ENCODE measurements around the gene RABGAP1L.

Gene RABGAP1L

DNA sequence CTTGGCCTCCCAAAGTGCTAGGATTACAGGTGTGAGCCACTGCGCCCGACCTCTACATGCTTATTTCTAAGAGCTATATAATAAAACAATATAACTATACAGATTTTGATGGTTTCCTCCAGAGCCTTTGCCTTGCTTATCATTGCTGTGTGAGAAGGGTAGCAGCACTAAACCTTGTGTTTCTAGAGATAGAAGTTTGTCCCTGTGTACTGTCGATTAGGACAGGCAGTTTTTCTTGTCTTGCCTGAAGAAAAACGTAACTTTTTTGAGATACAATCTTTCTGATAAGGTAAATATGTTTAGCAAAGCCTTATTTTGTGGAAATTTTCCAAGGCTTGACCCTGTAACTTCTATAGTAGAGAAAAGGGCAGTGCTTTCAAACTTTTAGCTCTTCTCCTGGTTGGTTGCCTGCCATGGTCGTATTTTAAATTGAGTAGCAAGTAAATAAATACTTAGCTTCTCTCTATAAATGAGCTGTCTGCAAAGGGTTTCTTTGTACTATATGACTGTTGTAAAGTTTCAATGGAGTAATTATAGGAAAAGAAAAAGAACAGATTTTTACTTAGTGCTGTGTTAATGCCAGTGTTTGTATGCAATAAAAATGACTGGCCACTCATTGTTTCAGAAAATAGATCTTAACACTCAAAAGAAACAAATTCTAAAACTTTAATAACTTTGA lies 754.0 kb downstream of the RABGAP1L start:
- Histone ChIP-seq H3K9ac (ENCODE audit: low read depth, low read length) (no peak overlapping the region), H3K36me3 (ENCODE audit: insufficient read depth, low read depth, low read length) (peaks cover 52% of the 10 kb centered on the region), H3K9me3 (ENCODE audit: insufficient read depth, low read depth, low read length) (no peaks in the 10 kb centered on the region), H3K4me1 (ENCODE audit: insufficient read depth, low read length) (no peaks in the 10 kb centered on the region), H3K27ac (ENCODE audit: low read length) (no peak overlapping the region), H3K4me3 (ENCODE audit: low read length) (no peak overlapping the region), H3K27me3 (ENCODE audit: insufficient read depth, low read length) (no peaks in the 10 kb centered on the region)

DNA sequence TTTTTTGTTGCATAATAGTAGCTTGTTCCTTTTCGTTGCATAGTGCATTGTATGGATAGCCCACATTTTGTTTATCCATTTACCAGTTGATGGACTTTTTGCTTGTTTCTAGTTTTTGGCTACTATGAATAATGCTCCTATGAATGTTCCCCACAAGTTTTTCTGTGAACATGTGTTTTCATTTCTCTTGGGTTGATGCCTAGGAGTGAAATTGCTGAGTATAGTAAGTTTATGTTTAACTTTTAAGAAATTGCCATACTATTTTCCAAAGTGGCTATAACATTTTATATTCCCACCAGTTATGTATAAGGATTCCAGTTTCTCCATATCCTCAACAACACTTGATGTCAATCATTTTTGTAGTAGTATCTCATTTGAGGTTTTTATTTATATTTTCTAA lies 755.7 kb downstream of the RABGAP1L start:
- no peak overlapping the region for H3K27ac ChIP-seq (ENCODE audit: low read length)
- H3K36me3 ChIP-seq (ENCODE audit: insufficient read depth, low read depth, low read length): peaks cover 55% of the 10 kb centered on the region
- 0 out of 2 replicates have a peak, but pooled peaks cover 4% of the 10 kb centered on the region for H3K9me3 ChIP-seq (ENCODE audit: insufficient read depth, low read depth, low read length)
- H3K27me3 ChIP-seq (ENCODE audit: insufficient read depth, low read length): no peaks in the 10 kb centered on the region
- H3K9ac ChIP-seq (ENCODE audit: low read depth, low read length): no peak overlapping the region
- H3K4me1 ChIP-seq (ENCODE audit: insufficient read depth, low read length): no peaks in the 10 kb centered on the region
- H3K4me3 ChIP-seq (ENCODE audit: low read length): no peak overlapping the region

DNA sequence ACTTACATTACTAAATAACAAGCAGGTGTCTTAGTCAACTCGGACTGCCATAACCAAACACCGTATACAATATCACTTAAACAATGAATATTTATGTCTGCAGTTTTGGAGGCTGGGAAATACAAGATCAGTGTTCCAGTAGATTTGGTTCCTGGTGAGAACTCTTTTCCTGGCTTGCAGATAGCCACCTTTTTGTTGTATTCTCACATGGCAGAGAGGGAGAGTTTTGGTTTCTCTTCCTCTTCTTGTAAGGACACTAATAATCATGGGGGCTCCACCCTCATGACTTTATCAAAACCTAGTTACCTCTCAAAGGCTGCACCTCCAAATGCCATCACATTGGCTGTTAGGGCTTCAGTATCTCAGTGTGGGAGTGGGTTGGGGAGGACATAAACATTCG lies 757.5 kb downstream of the RABGAP1L start:
- Histone ChIP-seq H3K9ac (ENCODE audit: low read depth, low read length) (no peak overlapping the region), H3K27ac (ENCODE audit: low read length) (no peak overlapping the region)

DNA sequence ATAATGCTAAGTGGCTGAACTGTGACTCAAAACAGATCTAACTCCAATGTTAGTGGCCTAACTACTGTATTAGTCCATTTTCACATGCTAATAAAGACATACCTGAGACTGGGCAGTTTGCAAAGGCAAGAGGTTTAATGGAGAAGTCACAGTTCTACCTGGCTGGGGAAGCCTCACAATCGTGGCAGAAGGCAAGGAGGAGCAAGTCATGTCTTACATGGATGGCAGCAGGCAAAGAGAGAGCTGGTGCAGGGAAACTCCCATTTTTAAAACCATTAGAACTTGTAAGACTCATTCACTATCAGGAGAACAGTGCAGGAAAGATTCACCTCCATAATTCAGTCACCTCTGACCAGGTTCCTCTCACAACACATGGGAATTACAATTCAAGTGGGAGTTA lies 760.8 kb downstream of the RABGAP1L start:
- H3K27ac ChIP-seq (ENCODE audit: low read length): no peak overlapping the region
- H3K9me3 ChIP-seq (ENCODE audit: insufficient read depth, low read depth, low read length): 0 out of 2 replicates have a peak, but pooled peaks cover 5% of the 10 kb centered on the region
- H3K27me3 ChIP-seq (ENCODE audit: insufficient read depth, low read length): no peaks in the 10 kb centered on the region
- no peak overlapping the region for H3K9ac ChIP-seq (ENCODE audit: low read depth, low read length)
- peaks cover 49% of the 10 kb centered on the region for H3K36me3 ChIP-seq (ENCODE audit: insufficient read depth, low read depth, low read length)
- no peaks in the 10 kb centered on the region for H3K4me1 ChIP-seq (ENCODE audit: insufficient read depth, low read length)
- no peak overlapping the region for H3K4me3 ChIP-seq (ENCODE audit: low read length)

More for the DNA sequence above, 757.5 kb downstream of the RABGAP1L start:
- H3K4me1 ChIP-seq (ENCODE audit: insufficient read depth, low read length): no peaks in the 10 kb centered on the region
- H3K4me3 ChIP-seq (ENCODE audit: low read length): no peak overlapping the region
- 0 out of 2 replicates have a peak, but pooled peaks cover 5% of the 10 kb centered on the region for H3K9me3 ChIP-seq (ENCODE audit: insufficient read depth, low read depth, low read length)
- no peaks in the 10 kb centered on the region for H3K27me3 ChIP-seq (ENCODE audit: insufficient read depth, low read length)
- peaks cover 55% of the 10 kb centered on the region for H3K36me3 ChIP-seq (ENCODE audit: insufficient read depth, low read depth, low read length)

DNA sequence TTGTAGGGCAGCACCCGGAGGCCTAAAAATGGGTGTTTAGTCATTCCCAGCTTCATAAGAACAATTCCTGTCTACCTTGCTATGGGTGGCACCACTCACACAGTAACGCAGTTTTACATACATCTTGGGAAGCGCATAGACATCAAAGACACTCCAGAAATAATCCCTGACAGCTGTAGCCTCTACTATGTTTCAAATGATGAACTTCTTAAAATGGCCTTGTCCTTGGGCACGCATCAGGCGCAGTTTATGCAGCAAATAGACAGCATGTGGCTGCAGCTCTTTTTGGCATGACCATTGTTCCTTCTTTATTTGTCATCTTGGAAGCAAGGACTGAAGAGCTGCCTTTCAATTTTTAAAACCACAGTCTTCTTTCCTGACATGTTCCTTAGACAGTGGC lies 762.8 kb downstream of the RABGAP1L start:
- H3K36me3 ChIP-seq (ENCODE audit: insufficient read depth, low read depth, low read length): peaks cover 46% of the 10 kb centered on the region
- no peaks in the 10 kb centered on the region for H3K4me1 ChIP-seq (ENCODE audit: insufficient read depth, low read length)
- H3K9me3 ChIP-seq (ENCODE audit: insufficient read depth, low read depth, low read length): 0 out of 2 replicates have a peak, but pooled peaks cover 5% of the 10 kb centered on the region
- H3K27ac ChIP-seq (ENCODE audit: low read length): no peak overlapping the region
- H3K9ac ChIP-seq (ENCODE audit: low read depth, low read length): no peak overlapping the region
- H3K27me3 ChIP-seq (ENCODE audit: insufficient read depth, low read length): no peaks in the 10 kb centered on the region
- no peak overlapping the region for H3K4me3 ChIP-seq (ENCODE audit: low read length)

DNA sequence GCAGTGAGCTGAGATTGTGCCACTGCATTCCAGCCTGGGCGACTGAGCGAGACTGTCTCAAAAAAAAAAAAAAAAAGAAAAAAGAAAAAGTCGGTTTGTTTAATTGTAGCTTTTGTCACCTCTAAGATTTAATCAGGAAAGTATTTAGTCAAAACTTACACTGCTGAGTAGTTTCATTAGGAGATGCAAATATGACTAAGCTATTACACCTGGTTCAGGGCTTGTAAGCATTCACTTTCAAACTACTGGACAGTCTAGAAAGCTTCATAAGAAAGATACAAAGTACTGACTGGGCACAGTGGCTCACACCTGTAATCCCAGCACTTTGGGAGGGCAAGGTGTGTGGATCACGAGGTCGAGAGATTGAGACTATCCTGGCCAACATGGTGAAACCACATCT lies 764.5 kb downstream of the RABGAP1L start:
- H3K36me3 ChIP-seq (ENCODE audit: insufficient read depth, low read depth, low read length): peaks cover 42% of the 10 kb centered on the region
- H3K4me3 ChIP-seq (ENCODE audit: low read length): no peak overlapping the region
- H3K9ac ChIP-seq (ENCODE audit: low read depth, low read length): no peak overlapping the region
- H3K27me3 ChIP-seq (ENCODE audit: insufficient read depth, low read length): no peaks in the 10 kb centered on the region
- H3K4me1 ChIP-seq (ENCODE audit: insufficient read depth, low read length): no peaks in the 10 kb centered on the region
- 0 out of 2 replicates have a peak, but pooled peaks cover 5% of the 10 kb centered on the region for H3K9me3 ChIP-seq (ENCODE audit: insufficient read depth, low read depth, low read length)
- no peak overlapping the region for H3K27ac ChIP-seq (ENCODE audit: low read length)

DNA sequence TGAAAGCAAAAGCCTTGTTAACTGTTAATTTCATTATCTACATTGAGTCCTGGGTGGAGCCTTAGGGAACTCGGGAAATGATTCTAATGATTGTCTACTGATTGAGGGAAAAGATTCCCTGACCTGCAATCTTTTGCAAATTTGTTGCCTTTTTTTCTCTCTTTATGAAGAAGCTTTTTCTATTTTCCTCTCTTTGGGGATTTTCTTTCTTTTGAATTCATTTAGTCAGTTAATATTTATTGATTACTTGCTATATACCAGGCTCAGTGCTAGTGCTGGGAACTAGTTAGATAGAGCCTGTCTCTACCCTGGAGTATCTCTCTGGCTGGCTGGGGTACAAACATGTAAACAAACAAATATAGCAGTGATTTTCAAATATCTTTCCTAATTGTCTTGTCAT lies 769.2 kb downstream of the RABGAP1L start:
- H3K4me3 ChIP-seq (ENCODE audit: low read length): no peak overlapping the region
- no peaks in the 10 kb centered on the region for H3K9me3 ChIP-seq (ENCODE audit: insufficient read depth, low read depth, low read length)
- no peak overlapping the region for H3K27ac ChIP-seq (ENCODE audit: low read length)
- no peak overlapping the region for H3K9ac ChIP-seq (ENCODE audit: low read depth, low read length)
- H3K27me3 ChIP-seq (ENCODE audit: insufficient read depth, low read length): no peaks in the 10 kb centered on the region
- peaks cover 19% of the 10 kb centered on the region for H3K4me1 ChIP-seq (ENCODE audit: insufficient read depth, low read length)
- H3K36me3 ChIP-seq (ENCODE audit: insufficient read depth, low read depth, low read length): peaks cover 18% of the 10 kb centered on the region; the same call in 1 of the 2 replicates

DNA sequence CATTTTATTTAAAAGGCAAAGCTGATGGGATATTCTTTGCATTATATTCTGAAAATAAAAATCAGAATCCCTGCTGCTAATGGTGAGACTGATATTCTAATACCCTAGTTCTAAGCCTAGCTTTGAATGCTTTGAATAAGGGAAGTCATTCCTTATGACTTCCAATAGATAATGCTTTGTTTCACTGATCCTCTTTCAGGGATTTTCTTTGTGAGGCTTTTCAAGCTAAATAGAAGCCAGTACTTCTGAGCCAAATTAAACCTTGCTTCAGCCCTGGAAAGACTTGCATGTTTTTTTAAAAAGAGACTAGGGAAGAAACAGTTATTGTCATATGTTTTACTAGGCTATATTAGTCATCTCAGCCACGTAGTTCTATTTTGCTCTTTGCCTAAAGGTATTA lies 771.9 kb downstream of the RABGAP1L start:
- H3K4me1 ChIP-seq (ENCODE audit: insufficient read depth, low read length): peaks cover 19% of the 10 kb centered on the region
- H3K36me3 ChIP-seq (ENCODE audit: insufficient read depth, low read depth, low read length): peaks cover 31% of the 10 kb centered on the region
- H3K4me3 ChIP-seq (ENCODE audit: low read length): no peak overlapping the region
- H3K9me3 ChIP-seq (ENCODE audit: insufficient read depth, low read depth, low read length): no peaks in the 10 kb centered on the region
- no peak overlapping the region for H3K27ac ChIP-seq (ENCODE audit: low read length)
- peak overlapping the region; percentile 29; the same call in 1 of the 2 replicates for H3K9ac ChIP-seq (ENCODE audit: low read depth, low read length)
- no peaks in the 10 kb centered on the region for H3K27me3 ChIP-seq (ENCODE audit: insufficient read depth, low read length)

DNA sequence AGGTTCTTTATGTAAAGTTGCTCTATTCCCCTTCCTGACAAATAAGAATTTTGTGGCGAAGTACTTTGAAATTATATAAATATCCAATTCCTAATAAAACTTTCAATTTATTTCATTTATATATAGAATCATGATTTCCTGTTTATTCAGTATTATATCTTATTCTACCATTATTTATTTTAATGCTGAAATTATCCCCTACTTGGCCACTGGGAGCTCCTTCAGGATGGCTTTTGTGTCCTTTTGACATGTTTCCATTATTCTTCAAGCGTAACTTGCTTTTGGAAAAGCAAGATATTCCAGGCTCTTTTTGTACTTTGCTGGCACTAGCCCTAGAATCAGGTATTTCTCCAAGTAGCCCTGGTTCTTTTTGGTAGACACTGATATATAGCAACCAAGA lies 773.3 kb downstream of the RABGAP1L start:
- H3K9me3 ChIP-seq (ENCODE audit: insufficient read depth, low read depth, low read length): no peaks in the 10 kb centered on the region
- H3K4me3 ChIP-seq (ENCODE audit: low read length): no peak overlapping the region
- H3K9ac ChIP-seq (ENCODE audit: low read depth, low read length): no peak overlapping the region
- H3K27ac ChIP-seq (ENCODE audit: low read length): no peak overlapping the region
- peaks cover 19% of the 10 kb centered on the region for H3K4me1 ChIP-seq (ENCODE audit: insufficient read depth, low read length)
- H3K27me3 ChIP-seq (ENCODE audit: insufficient read depth, low read length): no peaks in the 10 kb centered on the region
- peaks cover 25% of the 10 kb centered on the region for H3K36me3 ChIP-seq (ENCODE audit: insufficient read depth, low read depth, low read length)

DNA sequence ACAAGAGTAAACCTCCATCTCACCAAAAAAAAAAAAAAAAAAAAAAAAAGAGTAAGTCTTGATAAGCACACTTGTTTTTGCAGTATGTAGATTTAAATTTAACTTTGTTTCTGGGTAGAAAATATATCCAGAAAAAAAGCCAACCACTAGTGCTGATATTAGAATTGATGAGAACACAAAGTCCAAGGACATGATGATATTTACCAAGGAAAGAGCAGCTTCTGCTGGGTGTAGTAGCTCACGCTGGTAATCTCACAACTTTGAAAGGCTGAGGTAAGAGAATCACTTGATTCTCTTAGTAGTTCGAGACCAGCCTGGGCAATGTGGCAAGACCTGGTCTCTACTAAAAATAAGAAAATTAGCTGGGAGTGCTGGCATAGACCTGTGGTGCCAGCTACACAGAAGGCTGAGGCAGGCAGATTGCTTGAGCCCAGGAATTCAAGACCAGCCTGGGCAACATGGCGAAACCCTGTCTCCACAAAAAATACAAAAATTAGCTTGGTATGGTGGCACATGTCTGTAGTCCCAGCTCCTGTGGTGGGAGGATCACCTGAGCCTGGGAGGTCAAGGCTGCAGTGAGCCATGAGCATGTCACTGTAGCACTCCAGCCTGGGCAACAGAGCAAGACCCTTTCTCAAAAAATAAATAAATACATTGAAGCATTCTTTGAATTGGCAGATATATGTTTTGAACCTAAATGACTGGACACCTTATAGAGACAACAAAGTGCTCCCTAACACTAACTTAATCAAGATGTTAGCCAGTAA lies 776.8 kb downstream of the RABGAP1L start:
- H3K27ac ChIP-seq (ENCODE audit: low read length): no peak overlapping the region
- no peaks in the 10 kb centered on the region for H3K9me3 ChIP-seq (ENCODE audit: insufficient read depth, low read depth, low read length)
- H3K4me1 ChIP-seq (ENCODE audit: insufficient read depth, low read length): peaks cover 12% of the 10 kb centered on the region
- H3K36me3 ChIP-seq (ENCODE audit: insufficient read depth, low read depth, low read length): peaks cover 51% of the 10 kb centered on the region
- no peaks in the 10 kb centered on the region for H3K27me3 ChIP-seq (ENCODE audit: insufficient read depth, low read length)
- H3K4me3 ChIP-seq (ENCODE audit: low read length): no peak overlapping the region
- no peak overlapping the region for H3K9ac ChIP-seq (ENCODE audit: low read depth, low read length)

DNA sequence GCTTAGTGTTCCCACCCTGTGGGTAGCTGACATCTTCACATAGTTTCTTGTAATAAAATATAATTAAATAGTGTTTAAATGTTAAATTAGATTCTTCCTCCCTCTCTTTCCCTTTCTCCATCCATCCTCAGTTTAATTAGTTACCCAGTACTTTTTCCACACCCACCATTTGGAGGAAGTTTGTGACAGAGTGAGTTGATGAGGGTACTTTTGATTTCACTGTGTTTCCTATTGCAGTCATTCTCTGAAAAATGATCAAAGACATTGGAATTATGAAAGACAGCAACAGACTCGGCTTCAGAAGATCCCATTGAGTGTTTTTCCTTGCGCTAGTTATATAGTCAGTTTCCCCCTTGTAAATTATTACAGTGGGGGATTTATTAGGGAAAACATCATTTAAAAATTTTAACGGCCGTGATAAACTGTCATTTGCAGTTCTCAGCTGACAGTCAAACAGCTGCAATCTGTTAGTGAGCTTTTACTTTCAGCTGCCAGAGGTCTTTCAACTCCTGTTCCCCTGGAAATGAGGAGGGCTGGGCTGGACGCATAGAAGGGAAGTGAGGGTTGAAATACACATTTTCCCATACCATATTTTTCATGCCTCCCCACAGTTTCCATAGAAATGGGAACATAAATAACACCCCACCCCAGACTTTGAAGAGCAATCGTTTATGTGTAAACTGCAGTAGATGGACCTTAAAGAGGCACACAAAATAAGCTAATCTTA lies 779.1 kb downstream of the RABGAP1L start:
- Histone ChIP-seq H3K9me3 (ENCODE audit: insufficient read depth, low read depth, low read length) (no peaks in the 10 kb centered on the region), H3K36me3 (ENCODE audit: insufficient read depth, low read depth, low read length) (peaks cover 65% of the 10 kb centered on the region), H3K4me3 (ENCODE audit: low read length) (no peak overlapping the region), H3K27ac (ENCODE audit: low read length) (no peak overlapping the region), H3K27me3 (ENCODE audit: insufficient read depth, low read length) (no peaks in the 10 kb centered on the region), H3K9ac (ENCODE audit: low read depth, low read length) (no peak overlapping the region), H3K4me1 (ENCODE audit: insufficient read depth, low read length) (no peaks in the 10 kb centered on the region; the same call in none of the 2 replicates)

Data from iPS-20b (cell line).